T-helper 1 cell treated with Interleukin-12 subunit alpha and Interleukin-12 subunit beta and Interleukin-4 antibody, amounts not matched to agents 30 ng/mL and 1 ng/mL, for 36 hours (primary cell): Measurements from ENCODE around the gene VWCE. TPM values are rescaled to one million over a fixed set of nuclear protein-coding genes. Genes with fewer than 3 reads are reported as not detected.

Experiments
- intact Hi-C: fragments of 100-400 bp; cut with micrococcal nuclease; formaldehyde crosslinking; loops from one replicate; pipeline ENCODE4 v1.15.1; 2024
- total RNA-seq: library from RNA; stranded (reverse); gene quantifications from 2 replicates; pipeline ENCODE4 v1.2.3, GENCODE V29; 2022

Gene VWCE
- total RNA-seq, 1 donor from 2014 or later: 6.3 TPM

DNA sequence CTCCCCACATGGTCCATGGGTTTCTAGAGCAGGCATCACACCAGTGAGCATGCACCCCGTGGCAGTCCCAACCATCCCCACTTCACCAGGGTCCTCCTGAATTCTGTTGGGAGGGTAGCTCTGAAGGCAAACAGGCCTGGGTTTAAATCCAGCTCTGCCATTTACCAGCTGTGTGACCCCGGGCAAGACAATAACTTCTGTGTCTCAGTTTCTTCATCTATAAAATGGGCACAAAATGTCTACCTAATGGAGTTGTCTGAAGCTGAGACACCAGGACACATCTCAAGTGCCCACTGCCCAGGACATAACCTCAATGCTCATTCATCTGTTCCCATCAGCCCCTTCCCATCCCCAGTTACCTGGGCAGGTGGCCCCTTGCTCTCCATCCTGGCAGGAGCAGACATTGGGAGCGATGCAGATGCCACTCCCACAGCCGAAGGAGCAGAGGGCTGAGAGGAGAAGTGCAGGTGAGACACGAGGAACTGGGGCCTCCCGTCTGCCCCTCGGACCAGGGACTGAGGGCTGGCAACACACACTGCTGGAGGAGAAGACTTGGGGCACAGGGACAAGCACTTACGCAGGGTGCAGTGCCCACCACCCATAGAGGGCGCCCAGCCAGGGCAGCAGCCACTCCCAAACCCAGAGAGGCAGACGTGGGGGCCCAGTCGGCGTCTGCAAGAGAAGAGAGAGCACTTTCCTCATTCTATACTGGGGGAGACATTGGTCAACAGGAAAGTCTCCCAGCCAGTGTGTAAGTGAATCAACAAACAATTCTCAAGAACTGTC, 4.0 kb downstream of the VWCE start:
- intact Hi-C loops: loop anchor here (10.0 kb wide), 2 partner anchors 266 to 456 kb away; no protein-coding TSS in a partner anchor

DNA sequence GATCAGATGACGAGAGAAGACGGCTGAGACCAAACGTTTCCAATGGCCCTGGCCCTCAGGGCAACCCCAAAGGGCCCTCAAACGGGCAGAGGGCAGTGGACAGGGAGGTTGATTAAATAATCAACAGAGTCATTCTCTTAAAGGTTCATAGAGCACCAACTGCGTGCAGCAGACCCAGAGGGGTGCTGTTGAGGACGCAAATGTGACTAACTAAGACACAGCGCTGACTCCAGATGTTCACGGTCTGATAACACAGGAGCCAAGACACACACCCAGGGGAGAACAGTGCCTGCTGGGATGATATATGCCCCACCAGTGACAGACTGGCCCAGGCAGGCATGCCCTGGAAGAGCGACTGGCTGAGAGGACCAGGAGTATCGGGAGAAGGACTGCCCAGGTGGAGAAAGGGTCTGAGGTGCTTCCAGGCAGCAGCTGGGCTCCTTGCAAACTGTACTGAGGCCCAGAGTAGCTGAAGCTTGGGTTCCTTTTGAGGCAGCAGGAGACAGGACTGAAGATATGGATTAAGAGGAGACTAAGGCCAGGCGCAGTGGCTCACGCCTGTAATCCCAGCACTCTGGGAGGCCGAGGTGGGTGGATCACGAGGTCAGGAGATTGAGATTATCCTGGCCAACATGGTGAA, 7.7 kb downstream of the VWCE start:
- intact Hi-C loops: no loop called here

DNA sequence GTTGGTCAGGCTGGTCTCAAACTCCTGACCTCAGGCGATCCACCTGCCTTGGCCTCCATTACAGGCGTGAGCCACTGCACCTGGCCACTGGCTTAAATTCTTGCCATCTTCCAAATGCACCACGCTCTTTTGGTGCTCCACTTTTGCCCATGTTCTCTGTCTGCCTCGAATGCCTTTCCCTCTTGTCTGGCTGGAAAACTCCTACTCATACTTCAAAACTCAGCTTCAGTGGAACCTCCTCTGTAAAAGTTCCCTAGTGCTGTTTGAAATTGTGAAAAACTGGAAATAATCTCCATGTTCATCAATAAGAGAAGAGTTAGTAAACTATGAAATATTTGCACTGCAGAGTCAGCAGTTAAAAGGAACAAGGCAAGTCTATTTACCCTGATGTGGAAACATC, 11.5 kb downstream of the VWCE start:
- intact Hi-C loops: no loop called here

DNA sequence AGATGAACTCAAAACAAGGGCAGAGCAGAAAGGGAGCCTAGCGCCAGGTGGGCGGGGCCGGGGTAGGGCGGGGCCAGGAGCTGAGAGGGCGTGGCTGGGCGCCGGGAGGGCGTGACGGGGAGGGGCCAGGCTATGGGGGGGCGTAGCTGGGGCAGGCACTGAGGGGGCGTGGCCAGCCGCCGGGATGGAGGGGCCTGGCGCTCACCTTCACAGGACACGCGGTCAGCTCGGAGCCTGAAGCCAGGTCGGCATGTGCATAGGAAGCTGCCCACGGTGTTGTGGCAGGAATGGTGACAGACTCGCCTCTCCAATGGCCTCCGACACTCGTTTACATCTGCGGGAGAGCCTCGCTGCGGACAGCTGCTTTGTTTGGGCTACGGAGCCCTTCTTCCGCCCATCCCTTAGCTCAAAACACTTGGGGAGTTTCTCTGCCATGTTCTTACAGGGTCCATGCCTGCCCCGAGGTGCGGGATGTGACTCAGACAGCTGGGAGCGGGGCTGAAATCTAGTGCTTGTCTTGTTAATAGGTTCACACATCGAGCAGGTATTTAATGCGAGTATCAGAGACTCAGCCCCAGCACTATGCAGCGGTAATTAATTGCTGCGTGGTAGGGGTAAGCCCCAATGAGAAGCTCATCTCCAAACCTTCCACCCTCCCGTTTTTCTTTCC, 13.4 kb downstream of the VWCE start:
- intact Hi-C loops: no loop called here

DNA sequence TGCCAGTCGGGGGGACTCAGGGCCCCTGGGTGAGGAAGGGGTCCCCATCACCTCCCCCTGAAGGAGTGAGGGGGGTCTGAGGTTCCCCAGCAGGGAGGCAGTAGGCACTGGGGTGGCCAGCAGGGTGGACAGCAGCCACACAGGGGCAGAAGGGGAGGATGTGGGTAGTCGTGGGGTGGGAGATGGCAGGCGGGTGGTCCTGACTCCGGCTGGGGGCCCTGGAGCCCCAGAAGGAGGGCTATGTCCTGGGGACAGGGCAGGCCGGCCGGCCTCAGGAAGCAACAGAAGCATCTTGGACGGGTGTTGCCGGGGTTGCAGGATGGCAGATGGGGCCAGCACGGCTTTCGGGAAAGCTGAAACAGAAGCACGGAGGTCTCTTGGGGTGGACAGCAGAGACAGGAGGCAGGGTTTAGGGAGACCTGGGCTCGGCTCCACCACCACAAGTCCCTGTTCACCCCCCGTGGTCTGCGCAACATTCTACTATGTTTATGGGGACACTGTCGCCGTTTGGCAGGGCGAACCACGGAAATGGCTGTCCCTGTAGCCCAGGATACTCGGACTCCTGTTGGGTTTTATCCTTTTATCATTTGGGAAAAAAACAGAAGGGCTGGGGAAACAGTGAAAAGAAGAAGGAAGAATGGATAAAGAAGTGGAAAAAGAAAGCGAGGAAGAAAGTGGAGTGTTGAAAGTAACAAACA, 14.1 kb downstream of the VWCE start:
- intact Hi-C loops: no loop called here

DNA sequence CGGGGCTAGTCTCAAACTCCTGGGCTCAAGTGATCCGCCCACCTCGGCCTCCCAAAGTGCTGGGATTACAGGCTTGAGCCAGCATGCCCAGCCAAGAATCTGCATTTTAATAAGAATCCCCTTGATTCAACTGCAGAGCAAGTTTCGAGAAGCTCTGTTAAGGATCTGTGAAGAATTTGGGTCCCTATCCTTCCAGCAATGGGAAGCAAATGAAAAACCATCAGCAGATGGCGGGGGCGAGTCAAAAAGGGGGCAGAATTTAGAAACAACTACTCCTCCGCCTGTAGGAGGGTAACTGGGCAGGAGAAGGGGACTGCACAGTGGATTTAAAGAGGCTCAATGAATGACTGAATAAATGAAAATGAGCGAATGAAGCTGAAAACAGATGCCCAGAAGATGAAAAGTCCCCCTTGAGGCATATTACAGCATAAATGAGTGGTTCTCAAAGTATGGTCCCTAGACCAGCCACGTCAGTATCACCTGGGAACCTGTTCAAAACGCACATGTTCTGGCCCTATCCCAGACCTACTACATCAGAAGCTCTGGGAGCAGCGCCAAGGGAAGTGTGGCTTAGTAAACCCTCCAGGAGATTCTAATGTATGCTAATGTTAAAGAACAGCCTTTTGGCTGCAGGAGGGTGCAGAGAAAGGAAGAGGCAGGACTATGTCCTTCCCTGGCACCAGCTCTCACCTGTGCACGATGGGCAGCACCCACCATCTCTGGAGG, 15.0 kb downstream of the VWCE start:
- intact Hi-C loops: no loop called here

DNA sequence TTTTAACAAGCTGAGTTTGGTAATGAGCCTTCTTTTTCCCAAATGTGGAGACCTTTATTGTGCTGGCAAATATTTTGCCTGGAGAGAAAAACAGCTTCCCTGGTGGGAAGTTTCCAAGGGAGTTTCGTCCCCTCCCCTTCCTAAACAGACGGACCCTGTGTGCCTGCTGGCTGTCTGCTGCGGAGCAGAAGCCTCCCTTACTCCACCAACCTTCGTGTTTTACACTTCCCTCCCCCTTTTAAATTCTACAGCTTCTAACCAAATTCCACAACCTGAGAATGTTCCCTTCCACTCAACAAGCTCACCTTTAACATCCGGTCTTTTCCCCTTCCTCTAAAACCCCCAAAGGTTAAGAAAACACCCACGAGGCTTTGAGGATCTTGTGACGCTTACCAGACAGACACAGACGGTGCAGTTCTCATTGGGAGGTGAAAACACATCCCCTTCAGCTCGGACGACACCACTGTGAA, 17.1 kb downstream of the VWCE start:
- intact Hi-C loops: no loop called here

DNA sequence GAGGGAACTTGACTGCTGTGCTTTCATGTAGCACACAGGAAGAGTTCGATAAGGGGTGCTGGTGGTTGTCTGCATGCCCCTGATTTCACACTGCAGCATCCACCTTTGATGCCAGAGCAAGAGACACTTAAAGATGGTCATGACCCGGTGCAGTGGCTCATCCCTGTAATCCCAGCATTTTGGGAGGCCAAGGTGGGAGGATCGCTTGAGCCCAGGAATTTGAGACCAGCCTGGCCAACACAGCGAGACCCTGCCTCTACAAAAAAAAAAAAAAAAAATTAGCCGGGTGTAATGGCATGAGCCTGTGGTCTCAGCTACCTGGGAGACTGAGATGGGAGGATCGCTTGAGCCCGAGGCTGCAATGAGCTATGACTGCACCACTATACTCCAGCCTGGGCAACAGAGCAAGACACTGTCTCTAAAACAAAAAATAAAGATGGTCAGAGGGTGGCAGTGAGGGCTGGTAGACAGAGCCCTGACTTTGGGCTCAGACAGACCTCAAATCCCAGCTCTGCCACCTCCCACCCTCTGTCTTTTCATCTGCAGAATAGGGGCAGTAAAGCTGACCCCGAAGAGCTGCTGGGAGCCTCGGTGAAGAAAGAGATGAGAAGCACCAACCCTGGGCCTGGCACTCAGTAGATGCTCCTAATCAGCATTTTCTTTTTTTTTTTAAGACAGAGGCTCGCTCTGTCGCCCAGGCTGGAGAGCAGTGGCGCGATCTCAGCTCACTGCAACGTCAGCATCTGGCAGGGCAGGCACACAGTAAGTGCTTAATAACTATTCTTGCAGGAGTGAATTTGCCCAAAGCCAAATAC, 17.7 kb downstream of the VWCE start:
- intact Hi-C loops: no loop called here

DNA sequence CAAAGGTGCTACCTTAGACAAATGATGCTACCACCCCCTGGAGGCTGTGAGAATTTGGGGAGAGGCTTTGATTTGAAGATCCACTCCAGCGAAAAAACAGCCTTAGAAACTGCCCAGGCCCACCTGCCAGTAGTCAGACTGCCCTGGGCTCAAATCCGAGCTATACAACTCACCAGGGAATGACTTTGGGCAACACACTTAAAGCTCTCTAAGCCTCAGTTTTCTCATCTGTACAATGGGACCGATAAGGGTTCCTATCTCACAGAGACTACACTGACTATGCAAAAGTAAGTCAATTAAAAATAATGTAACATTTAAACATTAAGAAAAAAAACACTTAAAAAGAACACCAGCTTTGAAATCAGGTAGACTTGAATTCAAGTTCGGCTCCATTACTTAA, 19.9 kb downstream of the VWCE start:
- intact Hi-C loops: no loop called here

DNA sequence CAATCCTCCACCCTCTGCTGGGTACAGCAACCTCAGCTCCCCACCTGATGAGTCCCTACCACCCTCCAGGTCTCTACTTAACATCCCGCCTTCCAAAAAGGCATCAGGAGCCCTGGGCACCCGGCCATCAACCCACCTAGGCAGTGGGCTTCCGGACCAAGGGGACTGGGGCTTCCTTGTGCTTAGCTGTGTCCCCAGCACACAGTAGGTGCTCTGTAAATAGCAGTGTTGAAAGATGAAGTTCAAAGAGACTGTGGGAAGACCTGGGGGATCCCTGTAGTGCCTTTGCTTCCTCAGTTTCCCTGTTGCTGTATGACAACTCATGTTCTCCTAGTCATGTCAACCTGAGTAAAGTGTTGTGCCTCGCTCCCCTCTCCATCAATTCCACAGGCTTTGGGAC, 21.0 kb downstream of the VWCE start:
- intact Hi-C loops: no loop called here

DNA sequence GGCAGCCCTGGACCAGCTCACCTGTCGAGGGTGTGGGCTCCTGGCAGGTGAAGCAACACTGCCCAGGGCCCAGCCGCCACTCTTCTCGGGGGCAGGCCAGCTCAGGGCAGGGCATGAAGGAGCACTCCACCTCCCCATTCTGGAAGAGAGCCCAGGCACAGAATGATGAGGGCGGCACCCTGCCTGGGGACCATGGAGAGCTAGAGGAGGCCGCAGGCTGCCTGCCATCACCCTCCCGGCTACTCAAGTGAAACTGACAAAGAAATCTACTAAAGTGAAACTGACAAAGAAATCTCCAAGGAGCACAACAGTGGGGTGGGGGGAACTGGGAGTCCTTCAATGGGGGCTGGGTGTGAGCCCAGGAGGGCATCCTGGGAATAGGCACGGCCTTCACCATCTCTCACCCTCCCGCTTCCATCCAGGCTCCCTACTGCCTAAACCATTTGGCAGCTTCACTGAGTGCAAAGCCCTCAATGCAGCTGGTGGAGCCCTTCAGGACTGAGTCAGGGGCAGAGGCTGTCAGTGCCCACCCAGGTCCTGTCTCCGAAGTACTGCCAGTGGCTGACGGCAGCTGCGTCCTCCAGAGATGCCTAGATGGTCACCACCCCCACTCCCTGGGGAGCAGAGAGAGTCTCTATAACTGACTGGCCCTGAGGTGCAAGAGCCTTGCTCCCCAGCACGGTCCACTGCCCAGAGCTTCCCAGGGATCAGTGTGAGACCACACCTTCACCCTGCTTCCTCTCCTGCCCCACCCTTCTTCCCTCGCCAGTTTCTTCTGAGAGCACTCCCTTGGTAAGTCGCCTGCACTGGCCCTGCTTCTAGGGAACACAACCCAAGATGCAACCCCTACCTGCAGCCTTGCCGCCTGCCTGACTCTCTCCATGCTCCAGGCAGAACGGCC, 21.7 kb downstream of the VWCE start:
- intact Hi-C loops: no loop called here

DNA sequence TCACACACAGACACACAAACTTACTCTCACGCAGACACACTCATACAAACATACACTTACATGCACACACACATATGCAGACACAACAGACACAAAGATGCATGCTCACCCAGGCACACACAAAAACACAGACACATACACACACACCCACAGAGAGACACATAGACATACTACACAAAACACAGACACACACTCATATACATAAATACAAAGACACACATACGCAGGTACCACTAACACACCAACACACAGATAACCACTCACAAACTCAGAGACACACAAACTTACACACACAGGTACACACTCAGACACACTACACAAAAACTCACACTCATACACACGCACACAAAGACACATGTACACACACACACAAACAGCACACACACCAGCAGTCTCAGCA, 22.4 kb downstream of the VWCE start:
- intact Hi-C loops: no loop called here

DNA sequence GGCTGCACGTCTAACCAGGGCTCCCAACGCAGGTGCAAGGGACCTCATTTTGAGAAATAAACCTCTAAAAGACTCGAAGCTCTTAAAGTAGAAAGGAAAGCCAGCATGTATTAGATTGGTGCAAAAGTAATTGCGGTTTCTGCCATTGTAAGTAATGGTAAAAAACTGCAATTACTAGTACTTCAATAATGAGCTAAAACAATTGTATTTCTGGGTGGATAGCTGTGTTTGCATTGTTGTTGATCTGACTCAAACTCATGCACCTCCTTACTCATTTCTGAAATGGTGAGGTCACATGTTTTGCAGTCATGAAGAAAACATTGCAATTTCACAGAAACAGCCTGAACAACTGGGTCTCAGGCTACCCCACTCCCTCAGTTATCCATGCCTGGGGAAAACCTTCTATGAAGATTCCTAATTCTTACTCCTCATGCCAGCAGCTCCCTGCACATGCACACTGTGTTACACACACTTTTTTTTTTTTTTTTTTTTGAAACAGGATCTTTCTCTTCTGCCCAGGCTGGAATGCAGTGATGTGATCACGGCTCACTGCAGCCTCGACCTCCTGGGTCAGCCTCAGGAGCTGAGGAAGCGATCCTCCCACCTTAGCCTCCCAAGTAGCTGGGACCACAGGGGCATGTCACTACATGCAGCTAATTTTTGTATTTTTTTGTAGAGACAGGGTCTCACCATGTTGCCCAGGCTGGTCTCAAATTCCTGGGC, 24.6 kb downstream of the VWCE start:
- intact Hi-C loops: loop anchor here (2.0 kb wide), 1 partner anchor 24 kb away; the partner anchor contains the start of gene VWCE

DNA sequence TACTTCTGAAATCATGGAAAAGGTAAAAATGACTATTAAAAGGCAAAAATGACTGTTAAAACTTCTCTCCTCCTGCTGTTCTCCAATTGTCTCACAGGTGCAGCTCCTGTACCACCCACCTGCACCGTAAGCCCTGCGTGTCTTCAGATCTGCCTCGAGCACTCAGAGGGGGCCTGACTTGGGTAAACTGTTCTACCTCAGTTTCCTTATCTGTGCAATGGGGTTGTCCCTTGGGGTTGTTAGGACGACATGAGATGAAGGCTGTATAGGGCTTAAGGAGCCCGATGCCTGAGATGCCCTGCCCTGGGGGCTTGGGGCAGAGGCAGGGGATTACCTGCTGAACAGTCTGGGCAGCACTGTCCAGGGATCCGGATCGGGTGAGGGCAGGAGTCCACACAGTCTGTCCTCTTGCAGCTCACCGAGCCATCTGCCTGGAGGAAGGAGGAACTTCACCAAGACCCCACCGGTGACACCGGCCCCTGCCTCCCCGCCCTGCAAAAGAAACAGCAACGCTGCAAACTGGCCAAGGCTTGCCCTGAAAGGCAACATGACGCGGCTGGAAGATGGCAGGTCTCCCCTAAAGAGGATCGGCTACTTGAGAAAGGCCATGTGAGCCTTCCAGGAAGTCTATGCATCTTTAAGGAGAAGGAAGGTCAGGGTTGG, 26.4 kb downstream of the VWCE start:
- intact Hi-C loops: no loop called here

DNA sequence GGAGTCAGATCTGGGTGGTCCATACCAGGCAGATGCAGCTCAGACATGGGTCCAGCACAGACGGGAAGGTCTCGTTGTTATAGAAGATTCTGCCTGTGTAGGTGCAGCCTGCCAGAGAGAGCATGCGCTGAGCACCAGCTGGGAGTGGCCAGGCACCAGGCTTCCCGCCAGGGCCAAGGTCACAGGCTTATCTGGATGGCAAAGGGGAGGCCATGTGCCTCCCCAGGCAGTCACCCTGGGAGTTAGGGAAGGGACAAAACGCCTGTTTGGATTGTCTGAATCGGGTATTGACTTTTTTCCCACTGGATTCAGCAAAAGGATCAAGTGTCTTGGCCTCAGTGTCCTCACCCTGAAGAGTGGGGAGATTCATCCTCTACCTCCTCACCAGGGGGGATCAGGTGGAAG, 27.7 kb downstream of the VWCE start:
- intact Hi-C loops: no loop called here

DNA sequence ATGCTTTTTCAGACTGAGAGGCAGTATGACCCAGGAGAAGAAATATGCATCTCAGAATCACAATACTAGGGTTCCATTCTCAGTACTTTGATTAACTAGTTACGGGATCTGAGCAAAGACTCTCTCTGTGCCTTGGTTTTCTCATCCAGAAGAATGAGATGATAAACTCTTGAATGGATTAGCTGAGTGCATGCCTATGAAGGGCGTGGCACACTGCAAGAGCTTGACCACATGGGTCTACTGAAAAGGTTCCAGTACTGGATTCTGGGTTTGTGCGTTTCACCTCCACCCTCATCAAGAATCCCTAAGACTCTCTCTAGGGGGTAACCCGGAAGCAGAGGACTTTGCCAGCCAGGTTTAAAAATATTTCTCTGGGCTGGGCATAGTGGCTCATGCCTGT, 28.5 kb downstream of the VWCE start:
- intact Hi-C loops: no loop called here

DNA sequence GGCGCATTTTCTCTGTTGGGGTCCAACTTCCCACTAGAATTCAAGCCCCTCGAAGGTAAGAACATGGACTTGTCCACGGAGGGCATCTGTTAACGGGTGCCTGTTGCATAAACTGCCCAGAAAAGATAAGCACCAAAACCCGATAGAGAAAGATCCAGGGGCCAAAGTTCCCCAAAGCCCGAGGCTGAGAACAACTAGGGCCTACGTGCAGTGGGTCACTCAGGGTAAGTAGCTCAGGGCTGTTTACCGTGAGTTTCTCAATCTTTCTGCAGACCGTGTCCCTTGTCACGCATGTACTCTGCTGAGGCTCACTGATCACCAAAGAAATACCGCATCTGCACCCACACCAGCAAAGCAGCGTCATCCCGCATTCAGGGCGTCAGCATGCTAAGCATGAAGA, 29.8 kb downstream of the VWCE start:
- intact Hi-C loops: no loop called here

DNA sequence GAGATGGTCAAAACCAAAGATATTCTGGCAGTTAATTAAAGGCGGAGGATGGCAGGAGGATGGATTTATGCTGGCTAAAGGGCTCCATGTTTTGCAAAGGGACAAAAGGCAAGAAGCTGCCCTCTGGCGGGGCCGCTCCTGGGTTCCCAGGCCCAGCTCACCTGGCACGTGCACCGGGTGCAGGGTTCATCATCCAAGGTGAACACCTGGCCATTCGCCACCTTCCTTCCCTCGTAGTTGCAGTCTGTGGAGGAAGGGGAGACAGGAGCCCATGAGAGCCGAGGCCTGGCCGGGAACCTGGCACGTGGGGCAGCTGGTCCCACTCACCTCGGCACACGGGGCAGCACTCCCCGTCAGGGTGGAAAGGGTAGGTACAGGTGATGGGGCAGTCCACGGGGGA, 30.3 kb downstream of the VWCE start:
- intact Hi-C loops: no loop called here
